Skeletal muscle satellite cell (primary cell): ENCODE measurements around the gene PIK3CD.
A peak's percentile ranks its signal among the peaks of the same experiment; 100 is the strongest.

ENCODE experiments used
- H3K27me3 ChIP-seq: 2 replicates; pipeline ENCODE4 v1.7.0; 2013; ENCODE audit warnings: low read length; ENCODE audit not compliant: control insufficient read depth, insufficient read depth
- H3K36me3 ChIP-seq: 2 replicates; pipeline ENCODE4 v1.7.0; 2013; ENCODE audit warnings: mild to moderate bottlenecking, control low read depth, low read length; ENCODE audit not compliant: insufficient read depth
- H3K4me1 ChIP-seq: 2 replicates; pipeline ENCODE4 v1.7.0; 2013; ENCODE audit warnings: low read length; ENCODE audit not compliant: control insufficient read depth, insufficient read depth
- H3K4me2 ChIP-seq: 2 replicates; pipeline ENCODE4 v1.7.0; 2013; ENCODE audit warnings: mild to moderate bottlenecking, low read length
- H3K4me3 ChIP-seq: 2 replicates; pipeline ENCODE4 v1.7.0; 2013; ENCODE audit warnings: low read length
- H3K9ac ChIP-seq: 2 replicates; pipeline ENCODE4 v1.7.0; 2013; ENCODE audit warnings: mild to moderate bottlenecking, low read depth, low read length, moderate library complexity
- H3K9me3 ChIP-seq: replicated peaks from 2 replicates; pipeline ENCODE4 v1.7.0; 2013; ENCODE audit warnings: mild to moderate bottlenecking, control low read depth, low read length

Gene PIK3CD

GRCh38 chr1:9684801-9685200, 33.3 kb downstream of the PIK3CD start:
- Histone ChIP-seq H3K4me2 (no peak overlapping the region), H3K9me3 (no peaks in the 10 kb centered on the region), H3K9ac (no peak overlapping the region), H3K36me3 (no peaks in the 10 kb centered on the region), H3K4me1 (peaks cover 23% of the 10 kb centered on the region), H3K27me3 (no peaks in the 10 kb centered on the region), H3K4me3 (no peak overlapping the region)

DNA sequence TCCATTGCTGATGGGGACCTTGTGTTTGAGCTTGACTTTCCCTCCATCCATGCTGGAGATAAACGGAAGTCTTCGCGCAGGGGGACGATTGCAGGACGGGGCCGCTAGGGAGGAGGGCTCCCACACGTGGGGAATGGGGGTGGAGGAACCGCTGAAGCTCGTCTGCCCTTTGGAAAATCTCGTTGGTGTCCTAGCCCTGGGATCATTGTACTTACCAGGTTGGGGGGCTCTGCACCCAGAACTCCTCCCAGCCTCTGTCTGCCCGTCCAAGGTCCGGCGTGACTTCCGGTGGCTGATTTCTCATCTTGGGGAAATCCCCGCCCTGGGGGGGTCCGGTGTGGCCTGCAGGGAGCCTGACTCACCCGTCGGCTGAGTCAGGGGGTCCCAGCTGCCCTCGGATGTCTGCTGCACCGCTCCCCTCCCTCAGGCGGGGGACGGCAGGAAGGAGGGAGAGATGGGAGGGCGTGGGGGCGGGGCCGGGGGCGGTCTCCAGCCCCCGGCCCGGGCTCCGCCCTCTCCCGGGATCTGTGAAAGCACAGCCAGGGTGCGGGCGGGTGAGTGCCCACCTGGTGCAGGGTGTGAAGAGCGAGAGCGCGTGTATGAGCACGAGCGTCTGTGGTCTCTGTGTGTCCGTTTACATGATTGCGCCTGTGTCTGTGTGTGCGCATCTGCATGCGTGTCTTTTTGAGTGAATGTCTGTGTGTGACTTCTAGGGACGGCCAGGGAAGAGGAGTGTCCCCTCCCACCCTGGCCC, 35.8 kb downstream of the PIK3CD start:
- no peaks in the 10 kb centered on the region for H3K27me3 ChIP-seq
- H3K9ac ChIP-seq = peak overlapping the region; percentile 77
- no peaks in the 10 kb centered on the region for H3K9me3 ChIP-seq
- no peaks in the 10 kb centered on the region for H3K36me3 ChIP-seq
- H3K4me1 ChIP-seq = peaks cover 45% of the 10 kb centered on the region
- H3K4me2 ChIP-seq = peak overlapping the region; percentile 97
- H3K4me3 ChIP-seq = peak overlapping the region; percentile 75

DNA sequence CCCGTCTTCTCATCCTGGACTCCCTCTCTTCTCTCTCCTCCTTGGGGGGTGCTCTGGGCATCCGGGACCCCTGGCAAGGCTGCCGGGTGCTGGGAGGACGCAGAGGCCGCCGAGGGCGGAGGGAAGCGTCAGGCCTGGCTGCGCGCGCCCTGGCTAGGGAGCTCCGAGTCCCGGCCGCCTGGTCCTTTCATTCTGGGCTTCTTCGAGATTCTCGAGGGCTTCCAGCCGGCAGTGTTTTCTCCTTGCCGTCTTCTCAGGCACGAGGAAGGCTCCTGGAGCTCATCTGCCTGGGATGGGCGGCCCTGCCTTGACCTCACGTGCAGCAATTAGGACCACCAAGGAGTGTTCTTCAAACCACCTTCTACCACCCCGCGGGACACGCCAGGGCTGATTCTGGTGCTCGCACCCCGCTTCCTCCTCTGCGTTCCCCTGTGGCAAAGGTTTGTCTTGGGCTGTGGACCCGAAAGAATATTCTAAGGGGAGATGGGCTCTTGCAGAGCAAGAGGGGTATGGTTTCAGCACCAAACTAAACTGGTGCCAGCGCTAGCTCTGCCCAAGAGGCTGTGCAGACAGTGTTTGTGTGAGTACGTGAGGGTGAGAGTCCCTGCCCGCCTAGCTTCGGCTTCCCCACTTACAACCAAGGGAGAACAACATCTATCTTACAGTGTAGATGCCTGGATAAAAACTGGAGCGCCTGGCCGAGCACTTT, 36.5 kb downstream of the PIK3CD start:
- H3K27me3 ChIP-seq = no peaks in the 10 kb centered on the region
- peaks cover 45% of the 10 kb centered on the region for H3K4me1 ChIP-seq
- H3K9ac ChIP-seq = peak overlapping the region; percentile 77
- no peaks in the 10 kb centered on the region for H3K36me3 ChIP-seq
- peak overlapping the region; percentile 97 for H3K4me2 ChIP-seq
- peak overlapping the region; percentile 75 for H3K4me3 ChIP-seq
- no peaks in the 10 kb centered on the region for H3K9me3 ChIP-seq

- no peaks in the 10 kb centered on the region for H3K27me3 ChIP-seq
- peaks cover 45% of the 10 kb centered on the region for H3K4me1 ChIP-seq
- H3K36me3 ChIP-seq = no peaks in the 10 kb centered on the region
- peak overlapping the region; percentile 75 for H3K4me3 ChIP-seq
- peak overlapping the region; percentile 77 for H3K9ac ChIP-seq
- no peaks in the 10 kb centered on the region for H3K9me3 ChIP-seq
- peak overlapping the region; percentile 97 for H3K4me2 ChIP-seq
These were observed 37.1 kb downstream of the PIK3CD start for GRCh38 chr1:9688599-9688998.

DNA sequence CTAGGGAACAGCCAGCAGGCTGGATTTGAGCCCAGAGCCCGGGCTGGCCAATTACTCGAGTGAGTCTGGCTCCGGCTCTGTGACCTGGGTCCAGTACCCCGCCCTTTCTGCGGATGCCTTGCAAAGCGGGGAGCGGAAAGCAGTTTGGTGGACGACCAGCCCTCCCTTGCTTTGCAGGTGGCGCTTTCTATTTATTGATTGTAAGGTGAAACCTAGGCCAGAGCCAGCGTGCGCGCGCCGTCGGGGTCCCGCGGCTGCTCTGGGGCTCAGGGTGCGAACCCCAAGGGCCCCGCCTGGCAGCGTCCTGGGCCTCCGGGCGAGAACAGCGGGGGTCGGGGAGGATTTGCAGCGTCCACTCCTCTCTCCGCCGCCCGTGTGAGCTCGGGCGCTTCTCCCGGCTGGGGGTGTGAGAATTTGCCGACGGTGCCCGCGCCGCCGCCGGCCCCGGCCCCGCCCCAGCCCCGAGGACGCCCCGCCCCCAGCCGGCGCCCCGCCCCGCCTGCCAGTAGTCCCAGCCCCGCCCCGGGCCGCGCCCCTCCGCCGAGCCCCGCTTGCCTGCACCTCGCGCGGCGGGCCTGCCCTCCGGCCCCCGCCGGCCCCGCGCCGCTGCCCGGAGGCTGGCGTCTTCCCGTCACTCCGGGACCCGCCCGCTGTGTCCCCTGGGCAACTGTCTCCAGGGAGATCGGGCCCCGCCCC, 37.6 kb downstream of the PIK3CD start:
- peaks cover 45% of the 10 kb centered on the region for H3K4me1 ChIP-seq
- peak overlapping the region; percentile 87 for H3K4me3 ChIP-seq
- H3K9ac ChIP-seq = peak overlapping the region; percentile 77
- H3K4me2 ChIP-seq = peak overlapping the region; percentile 99
- H3K9me3 ChIP-seq = no peaks in the 10 kb centered on the region
- H3K27me3 ChIP-seq = no peaks in the 10 kb centered on the region
- no peaks in the 10 kb centered on the region for H3K36me3 ChIP-seq

DNA sequence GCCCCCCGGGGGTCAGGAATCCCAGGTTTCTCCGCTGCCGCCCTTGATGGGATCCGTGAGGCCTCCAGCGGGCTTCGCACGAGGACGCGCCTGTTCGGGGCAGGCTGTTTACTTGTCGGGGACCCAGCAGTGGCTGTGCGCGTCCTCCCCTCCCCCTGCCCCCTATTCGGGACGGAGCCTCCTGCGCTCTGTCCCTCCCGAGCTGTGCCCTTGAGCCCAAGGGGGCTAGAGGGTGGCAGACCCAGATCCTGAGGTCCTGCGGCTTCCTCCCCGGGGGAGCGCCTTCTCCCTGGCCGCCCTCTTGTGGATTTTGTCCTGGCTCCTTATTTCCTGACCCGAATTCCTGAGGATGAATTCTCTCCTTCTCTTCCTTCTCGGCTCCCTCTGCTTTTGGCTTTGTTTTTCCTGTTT, 38.4 kb downstream of the PIK3CD start:
- Histone ChIP-seq H3K36me3 (no peaks in the 10 kb centered on the region), H3K9ac (peak overlapping the region; percentile 81), H3K4me3 (peak overlapping the region; percentile 87), H3K27me3 (no peaks in the 10 kb centered on the region), H3K4me1 (peaks cover 45% of the 10 kb centered on the region), H3K4me2 (peak overlapping the region; percentile 99), H3K9me3 (no peaks in the 10 kb centered on the region)

DNA sequence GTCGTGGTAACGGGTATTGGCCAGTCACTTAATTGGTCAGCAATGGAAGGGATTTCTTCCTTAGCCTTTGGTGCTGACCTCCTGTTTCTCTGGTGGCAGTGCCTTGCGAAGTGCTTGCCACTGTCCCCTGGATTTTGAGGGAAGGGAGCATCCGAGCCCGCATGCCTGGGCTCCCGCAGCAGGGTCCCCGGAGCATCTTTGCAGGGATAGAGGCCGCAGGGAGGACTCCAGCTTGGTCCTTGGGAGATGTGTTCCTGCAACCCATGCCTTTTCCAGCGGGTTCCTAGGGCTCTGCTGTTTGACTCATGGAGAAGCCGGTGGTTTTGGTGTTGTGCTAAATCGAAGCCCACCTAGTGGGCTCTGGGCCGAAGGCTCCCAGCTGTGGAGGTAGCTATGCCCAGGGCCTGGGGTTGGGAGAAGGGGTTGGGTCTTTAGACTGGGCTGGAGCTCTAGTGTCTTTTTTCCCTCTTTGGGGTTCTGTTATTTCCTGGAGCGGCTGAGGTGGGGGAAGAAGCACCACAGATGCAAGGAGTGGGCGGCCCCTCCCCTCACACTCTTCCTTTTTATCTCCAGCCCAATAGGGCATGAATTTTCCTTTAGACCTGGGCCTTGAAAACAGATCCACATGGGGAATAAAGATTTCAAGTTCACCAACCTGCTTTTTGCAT, 39.0 kb downstream of the PIK3CD start:
- Histone ChIP-seq H3K4me1 (peaks cover 45% of the 10 kb centered on the region), H3K9ac (peak overlapping the region; percentile 81), H3K4me3 (peak overlapping the region; percentile 87), H3K27me3 (no peaks in the 10 kb centered on the region), H3K9me3 (no peaks in the 10 kb centered on the region), H3K36me3 (no peaks in the 10 kb centered on the region), H3K4me2 (peak overlapping the region; percentile 99)

- Histone ChIP-seq H3K4me3 (no peak overlapping the region), H3K4me1 (peaks cover 45% of the 10 kb centered on the region), H3K27me3 (no peaks in the 10 kb centered on the region), H3K4me2 (peak overlapping the region; percentile 99), H3K9me3 (no peaks in the 10 kb centered on the region), H3K9ac (no peak overlapping the region), H3K36me3 (no peaks in the 10 kb centered on the region)
These were observed 39.5 kb downstream of the PIK3CD start for GRCh38 chr1:9691108-9691445.

GRCh38 chr1:9691691-9692090, 40.2 kb downstream of the PIK3CD start:
- H3K9ac ChIP-seq = no peak overlapping the region
- no peaks in the 10 kb centered on the region for H3K36me3 ChIP-seq
- H3K9me3 ChIP-seq = no peaks in the 10 kb centered on the region
- no peaks in the 10 kb centered on the region for H3K27me3 ChIP-seq
- peaks cover 45% of the 10 kb centered on the region for H3K4me1 ChIP-seq
- H3K4me2 ChIP-seq = peak overlapping the region; percentile 14
- H3K4me3 ChIP-seq = no peak overlapping the region

DNA sequence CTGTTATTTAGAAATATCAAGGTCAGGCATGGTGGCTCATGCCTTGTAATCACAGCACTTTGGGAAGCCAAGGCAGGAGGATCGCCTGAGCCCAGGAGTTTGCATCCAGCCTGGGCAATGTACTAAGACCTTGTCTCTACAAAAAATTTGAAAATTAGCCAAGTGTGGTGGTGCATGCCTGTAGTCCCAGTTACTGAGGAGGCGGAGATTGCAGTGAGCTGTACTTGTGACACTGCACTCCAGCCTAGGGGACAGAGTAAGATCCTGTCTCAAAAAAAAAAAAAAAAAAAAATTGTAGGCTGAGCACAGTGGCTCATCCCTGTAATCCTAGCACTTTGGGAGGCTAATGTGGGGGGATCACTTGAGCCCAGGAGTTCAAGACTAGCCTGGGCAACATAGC, 45.3 kb downstream of the PIK3CD start:
- Histone ChIP-seq H3K27me3 (no peaks in the 10 kb centered on the region), H3K9me3 (no peaks in the 10 kb centered on the region), H3K4me3 (no peak overlapping the region), H3K4me2 (no peak overlapping the region), H3K4me1 (peaks cover 19% of the 10 kb centered on the region), H3K9ac (no peak overlapping the region), H3K36me3 (no peaks in the 10 kb centered on the region)

DNA sequence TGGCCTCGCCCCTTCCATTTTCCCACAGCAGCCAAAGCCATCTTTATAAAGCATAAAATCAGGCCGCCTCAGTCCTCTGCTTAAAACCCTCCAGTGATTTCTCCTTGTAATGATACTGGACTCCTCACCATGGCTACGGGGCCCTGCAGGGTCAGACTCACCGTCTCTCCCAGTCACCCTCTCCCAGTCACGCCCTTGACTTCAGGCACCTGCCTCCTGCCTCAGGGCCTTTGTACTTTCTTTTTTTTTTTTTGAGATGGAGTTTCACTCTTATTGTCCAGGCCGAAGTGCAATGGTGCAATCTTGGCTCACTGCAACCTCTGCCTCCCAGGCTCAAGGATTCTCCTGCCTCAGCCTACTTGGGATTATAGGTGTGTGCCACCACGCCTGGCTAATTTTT, 47.8 kb downstream of the PIK3CD start:
- H3K4me3 ChIP-seq = no peak overlapping the region
- H3K27me3 ChIP-seq = no peaks in the 10 kb centered on the region
- peaks cover 18% of the 10 kb centered on the region for H3K4me1 ChIP-seq
- H3K36me3 ChIP-seq = no peaks in the 10 kb centered on the region
- H3K9me3 ChIP-seq = no peaks in the 10 kb centered on the region
- no peak overlapping the region for H3K9ac ChIP-seq
- H3K4me2 ChIP-seq = no peak overlapping the region
